G401 (cell line): Measurements from ENCODE around the gene PRSS38. TPM values are rescaled to one million over a fixed set of nuclear protein-coding genes. Genes with fewer than 3 reads are reported as not detected.

Experiments
- DNase-seq: peaks from one replicate; pipeline ENCODE4 v3.0.0-alpha.2; 2015; ENCODE audit warnings: low spot score
- in situ Hi-C: cut with HindIII; loops from 2 replicates; pipeline ENCODE4 v1.10.0; 2016; ENCODE audit warnings: low sequenced_read_pairs, mixed read lengths
- total RNA-seq: library from RNA; depleted of rRNA; stranded (reverse); fragments of >200 nt; shearing (Covaris generic); gene quantifications from 2 replicates; pipeline ENCODE4 v1.2.3, GENCODE V29; 2014

PRSS38 gene
- total RNA-seq, 1 experiment from 2014 or later = not detected

DNA sequence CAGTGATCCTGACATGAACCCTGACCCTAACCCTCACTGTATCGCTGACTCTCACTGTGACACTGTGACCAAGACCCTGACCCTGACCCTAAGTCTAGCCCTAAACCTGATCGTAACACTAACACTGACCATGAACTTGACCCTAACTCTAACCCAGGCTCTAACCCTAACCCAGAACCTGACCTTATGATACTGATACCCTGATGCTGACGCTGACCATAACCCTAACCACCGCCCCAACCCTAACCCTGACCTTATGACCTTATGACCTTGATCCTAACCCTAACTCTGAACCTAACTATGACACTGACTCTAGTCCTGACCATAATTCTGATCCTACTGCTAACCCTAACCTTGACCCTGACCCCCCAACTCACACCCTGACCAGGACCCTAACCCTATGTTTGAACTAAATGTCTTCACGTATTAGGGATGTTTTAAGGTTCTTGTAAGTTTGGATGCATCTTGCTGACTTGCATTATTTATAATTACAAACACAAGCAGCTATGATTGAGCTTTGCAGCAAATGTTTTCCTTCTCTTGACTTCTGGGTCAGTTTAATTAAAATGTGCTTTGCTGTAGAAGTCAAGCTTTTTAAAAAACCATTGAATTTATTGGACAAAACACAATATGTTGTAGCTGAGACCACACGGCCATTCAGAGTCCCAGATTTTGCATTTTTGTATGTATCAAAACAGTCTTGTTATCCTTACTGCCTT, 23.9 kb upstream of the PRSS38 start:
- in situ Hi-C loops = no loop called here
- DNase-seq = no peak

DNA sequence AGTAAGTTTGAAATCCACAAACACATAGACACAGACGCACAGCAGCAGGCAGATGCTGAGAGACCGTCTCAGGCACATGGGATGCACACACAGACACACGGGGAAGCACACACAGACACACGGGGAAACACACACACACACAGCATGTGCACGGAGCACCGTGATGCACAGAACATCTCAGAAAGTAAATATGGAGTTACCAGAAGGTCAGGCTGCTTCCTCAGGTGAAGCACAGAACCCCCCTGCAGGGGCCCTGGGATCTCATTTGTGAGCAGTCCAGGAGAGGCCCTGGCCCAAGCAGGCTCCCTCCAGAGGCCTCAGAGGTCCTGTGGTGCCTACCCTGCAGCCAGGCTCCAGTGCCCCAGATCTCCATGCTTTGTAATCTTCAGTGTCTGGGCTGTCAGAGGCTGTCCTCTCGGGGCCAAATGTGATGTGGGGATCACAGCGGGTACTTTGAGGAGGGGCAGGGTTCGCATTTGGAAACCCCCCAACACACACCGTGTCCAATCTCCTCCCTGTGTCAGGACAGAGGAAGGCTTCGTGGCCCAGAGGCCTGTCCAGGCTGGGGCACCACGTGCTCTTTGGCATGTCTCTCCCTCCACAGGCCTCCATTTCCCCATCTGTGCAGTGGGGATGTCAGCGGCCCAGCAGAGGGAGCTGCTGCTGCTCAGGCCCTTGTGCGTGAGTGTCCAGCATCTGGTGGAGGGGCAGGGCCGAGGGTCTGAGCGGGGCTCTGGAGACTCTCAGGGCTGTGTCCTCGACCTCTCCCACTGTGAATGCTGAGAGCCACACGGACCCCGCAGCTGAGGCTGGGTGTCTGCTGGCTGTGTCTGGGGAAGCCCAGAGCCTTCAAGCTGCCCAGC, 23.0 kb upstream of the PRSS38 start:
- in situ Hi-C loops = no loop called here

DNA sequence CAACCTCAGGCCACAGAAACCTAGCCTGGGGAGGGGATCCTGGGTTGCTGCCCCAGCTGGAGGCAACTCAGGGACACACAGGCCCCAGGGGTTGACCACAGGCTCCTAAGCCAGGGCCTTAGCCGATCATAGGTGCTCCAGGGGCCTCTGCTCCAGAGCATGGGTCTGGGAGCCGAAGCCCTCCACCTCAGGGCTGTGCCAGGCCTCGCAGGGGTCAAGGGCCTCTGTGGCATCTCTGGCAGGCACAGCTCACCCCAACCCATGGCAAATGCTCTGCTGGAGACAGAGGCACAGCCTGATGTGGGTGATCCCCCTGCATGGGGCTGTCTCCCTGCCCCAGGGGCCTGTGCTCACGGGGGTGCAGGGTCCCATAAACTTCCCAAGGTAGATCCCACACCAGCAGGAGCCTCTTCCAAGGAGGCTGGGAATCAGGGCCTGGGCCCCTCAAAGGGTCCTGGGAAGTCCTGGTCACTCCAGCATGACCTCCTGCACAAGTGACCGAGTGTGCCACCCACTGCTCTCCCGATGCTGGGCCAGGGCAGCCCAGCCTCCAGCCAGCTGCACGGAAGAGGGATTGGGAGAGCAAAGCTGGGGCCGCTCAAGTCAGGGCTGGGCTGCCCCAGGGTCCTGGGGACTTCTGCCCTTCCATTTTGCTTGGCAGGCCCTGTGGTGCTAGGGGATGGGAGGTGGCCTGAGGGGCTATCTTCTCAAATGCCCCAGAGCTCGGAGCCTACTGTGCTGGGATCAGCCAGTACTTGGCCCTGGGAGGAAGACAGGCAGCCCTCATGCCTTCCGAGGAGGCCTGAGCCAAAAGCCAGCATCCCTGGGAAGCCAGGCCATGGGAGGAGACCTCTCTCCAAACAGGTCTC, 22.2 kb upstream of the PRSS38 start:
- in situ Hi-C loops = no loop called here
- no peak for DNase-seq

More for the DNA sequence above, 23.0 kb upstream of the PRSS38 start:
- no peak for DNase-seq

DNA sequence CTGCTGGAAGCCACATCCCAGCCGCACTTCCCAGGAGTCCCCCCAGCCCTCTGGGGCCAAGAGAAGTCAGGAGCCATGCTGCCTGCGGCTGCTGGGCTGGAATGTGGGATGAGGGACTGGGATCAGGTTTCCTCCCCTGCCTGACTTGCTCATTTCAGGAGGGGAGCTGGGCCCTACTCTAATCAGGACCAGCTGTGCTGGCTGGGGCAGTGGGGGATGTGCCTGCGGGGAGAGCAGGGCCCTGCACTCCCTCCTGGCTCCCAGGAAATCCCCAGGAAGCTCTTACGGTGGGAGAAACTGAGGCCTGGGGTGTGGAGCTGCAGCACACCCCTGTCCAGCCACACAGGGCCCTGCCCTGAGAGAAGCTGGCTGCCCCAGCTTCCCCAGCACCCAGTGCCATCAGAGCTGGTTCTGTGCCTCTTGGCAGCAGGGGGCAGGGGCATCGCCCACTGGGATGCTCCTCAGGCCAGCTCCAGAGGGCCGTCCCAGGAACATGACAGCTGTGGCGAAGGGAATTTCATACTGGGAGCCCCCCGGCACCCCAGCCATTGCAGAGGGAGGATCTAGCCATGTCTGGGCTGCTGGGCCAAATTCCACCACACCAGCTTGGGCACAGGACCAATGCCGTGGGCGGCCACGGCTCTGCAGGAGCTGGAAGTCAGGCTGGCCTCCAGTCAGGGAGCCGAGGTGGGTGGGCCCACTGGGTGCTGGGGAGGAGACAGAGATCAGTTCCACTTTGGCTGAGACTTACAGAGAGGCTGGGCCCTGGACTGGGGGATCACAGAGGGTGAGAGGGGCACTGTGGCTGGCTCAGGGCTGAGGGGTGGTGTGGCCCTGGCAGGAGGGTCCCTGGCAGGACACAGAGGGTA, 21.3 kb upstream of the PRSS38 start:
- no peak for DNase-seq
- in situ Hi-C loops = no loop called here

DNA sequence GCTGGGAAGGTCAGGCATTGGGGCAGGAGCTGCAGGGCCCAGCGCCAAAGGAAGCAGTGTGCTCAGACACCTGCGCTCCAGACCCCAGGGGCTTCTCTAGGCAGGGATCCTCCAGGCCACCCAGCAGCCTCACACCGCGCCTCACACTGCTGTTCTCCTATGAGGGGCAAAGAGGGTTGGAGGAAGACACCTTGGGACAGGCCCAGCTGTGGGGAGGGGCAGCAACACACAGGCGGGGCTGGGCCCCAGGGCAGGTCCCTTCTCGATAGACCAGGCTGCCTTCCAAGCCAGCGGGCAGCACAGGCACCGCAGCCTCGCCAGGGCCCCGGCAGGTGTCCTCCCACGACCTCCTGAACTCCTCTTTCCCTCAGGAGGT, 20.7 kb upstream of the PRSS38 start:
- in situ Hi-C loops = no loop called here
- DNase-seq = no peak

DNA sequence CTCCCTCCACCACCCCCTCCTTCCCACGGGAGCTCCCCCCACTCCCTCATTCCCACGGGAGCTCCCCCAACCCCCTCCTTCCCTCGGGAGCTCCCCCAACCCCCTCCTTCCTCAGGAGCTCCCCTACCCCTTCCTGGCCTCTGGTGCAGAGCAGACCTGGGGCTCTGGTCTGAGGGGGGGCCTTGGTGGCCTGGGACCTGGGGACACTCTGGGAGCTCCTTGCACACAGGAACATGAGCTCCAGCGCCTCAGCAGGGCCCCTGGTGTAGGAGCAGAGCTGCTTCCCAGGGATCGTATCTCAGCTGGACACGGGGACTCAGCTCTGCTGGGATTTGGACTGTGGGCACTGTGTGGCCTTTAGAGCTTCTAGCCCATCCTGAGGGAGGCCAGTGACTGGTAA, 19.7 kb upstream of the PRSS38 start:
- no peak for DNase-seq
- in situ Hi-C loops = no loop called here

DNA sequence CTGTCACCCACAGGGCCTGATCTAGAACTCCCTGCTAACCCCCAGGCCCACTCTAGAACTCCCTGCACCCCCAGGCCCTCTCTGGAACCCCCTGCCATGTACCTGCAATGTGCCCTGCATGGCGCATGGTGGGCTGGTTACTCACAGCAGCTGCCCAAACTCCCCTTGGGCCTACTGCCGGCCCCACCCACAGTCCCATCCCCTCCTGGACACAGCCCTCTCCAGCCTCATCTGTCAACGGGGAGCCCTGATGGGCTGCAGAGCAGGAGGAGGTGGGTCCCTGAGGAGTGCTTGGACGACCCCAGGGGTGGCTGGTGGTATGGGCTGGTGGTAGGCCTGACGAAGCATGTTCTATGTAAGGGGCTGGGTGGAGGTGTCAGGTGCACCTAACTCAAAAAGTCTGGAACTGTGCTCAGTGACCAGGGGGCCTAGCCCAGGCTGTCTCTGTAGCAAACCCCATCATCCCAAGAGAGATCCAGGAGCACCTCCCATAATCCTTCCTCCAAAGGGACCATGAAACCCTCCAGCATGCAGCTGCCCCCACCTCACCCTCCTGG, 19.0 kb upstream of the PRSS38 start:
- in situ Hi-C loops = no loop called here
- no peak for DNase-seq

DNA sequence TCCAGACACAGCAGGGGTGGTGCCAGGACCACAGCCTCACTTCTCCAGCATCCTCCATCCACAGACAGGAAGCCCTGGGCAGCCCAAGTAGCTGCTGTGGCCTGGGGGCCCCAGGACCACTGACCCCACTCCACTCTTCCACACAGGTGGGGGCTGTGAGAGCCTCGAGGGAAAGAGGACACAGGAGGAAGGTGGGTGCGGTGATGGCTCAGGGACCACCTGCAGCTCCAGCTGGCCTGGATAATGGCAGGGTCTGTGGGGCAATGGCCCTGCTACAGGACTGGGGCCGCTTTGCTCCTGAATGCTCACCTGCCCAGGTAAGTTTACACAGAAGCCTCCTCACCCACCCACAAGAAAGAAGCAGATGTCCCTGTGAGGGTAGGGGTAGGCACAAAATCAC, 18.3 kb upstream of the PRSS38 start:
- no peak for DNase-seq

DNA sequence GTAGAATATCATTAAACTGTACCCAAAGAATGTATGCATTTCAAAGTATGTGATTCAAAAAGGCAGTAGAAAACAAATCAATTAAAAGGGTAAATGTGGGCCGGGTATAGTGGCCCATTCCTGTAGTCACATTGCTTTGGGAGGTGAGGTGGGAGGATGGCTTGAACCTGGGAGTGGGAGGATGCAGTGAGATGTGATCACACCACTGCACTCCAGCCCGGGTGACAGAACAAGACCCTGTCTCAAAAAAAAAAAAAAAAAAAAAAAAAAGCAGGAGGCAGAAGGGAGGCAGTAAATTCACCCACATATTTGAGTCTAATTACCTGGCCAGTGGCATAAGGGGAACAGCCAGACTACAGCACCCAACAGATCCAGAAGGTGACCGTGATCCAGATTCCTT, 17.9 kb upstream of the PRSS38 start:
- DNase-seq = no peak
- in situ Hi-C loops = no loop called here

More for the DNA sequence above, 18.3 kb upstream of the PRSS38 start:
- in situ Hi-C loops = no loop called here

DNA sequence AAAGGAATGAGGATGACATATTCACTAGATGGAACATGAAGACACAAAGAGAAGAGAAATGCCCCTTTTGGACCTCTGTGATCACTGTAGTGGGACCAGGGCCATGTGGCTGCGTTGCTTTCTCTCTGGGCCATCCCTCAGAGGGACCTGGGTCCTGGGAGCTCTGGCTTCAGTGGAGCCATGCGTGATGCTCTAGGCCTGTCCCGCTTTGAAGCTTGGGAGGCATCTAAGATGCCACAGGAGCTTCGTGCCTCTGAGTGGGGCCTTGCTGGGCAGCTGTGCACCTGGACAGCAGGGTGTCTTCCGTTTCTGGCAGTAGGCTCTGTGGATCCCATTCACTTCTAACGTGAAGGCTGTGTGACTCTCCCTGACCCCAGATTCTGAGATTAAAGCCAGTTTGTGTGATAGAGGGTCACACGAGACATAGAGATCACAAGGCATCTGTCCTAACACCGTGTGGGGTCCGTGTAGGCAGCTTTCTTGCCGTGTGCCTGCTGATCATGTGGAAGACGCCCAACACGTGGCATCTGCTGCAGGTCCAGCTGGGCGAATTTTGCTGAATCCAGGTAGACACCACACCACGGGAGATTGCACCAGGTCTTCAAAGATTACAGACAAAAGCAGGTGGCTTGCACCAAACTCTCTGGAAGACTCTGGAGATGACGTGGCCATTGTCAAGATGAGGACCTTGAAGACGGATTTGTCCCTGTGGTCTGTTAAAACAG, 17.2 kb upstream of the PRSS38 start:
- DNase-seq = no peak
- in situ Hi-C loops = no loop called here

DNA sequence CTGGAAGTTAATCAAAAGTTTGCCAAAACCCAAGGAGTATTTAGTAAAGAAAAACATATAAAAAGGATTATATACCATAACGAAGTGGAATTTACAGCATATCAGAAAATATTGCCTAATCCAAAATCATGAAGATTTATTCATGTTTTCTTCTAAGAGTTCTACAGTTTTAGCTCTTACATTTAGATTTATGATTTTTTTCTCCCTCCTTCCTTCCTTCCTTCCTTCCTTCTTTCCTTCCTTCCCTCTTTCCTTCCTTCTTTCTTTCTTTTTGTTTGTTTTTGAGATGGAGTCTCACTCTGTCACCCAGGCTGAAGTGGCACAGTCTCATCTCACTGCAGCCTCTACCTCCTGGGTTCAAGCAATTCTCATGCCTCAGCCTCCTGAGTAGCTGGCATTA, 15.7 kb upstream of the PRSS38 start:
- in situ Hi-C loops = no loop called here
- no peak for DNase-seq

DNA sequence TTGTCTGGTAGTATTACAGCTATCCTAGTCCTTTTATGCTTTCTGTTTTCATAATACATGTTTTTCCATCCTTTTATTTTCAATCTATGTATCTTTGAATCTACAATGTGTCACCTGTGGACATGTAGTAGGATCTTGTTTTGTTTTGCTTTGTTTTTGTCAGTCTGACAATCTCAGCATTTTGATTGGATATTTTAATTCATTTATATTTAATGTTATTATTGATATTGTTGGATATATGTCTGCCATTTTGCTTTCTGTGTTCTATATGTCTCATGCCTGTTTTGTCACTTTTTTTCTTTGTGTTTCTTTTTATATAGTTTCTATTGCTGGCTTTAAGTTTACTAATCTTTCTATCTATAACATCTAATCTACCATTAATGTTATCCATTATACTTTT, 11.5 kb upstream of the PRSS38 start:
- no peak for DNase-seq
- in situ Hi-C loops = no loop called here

DNA sequence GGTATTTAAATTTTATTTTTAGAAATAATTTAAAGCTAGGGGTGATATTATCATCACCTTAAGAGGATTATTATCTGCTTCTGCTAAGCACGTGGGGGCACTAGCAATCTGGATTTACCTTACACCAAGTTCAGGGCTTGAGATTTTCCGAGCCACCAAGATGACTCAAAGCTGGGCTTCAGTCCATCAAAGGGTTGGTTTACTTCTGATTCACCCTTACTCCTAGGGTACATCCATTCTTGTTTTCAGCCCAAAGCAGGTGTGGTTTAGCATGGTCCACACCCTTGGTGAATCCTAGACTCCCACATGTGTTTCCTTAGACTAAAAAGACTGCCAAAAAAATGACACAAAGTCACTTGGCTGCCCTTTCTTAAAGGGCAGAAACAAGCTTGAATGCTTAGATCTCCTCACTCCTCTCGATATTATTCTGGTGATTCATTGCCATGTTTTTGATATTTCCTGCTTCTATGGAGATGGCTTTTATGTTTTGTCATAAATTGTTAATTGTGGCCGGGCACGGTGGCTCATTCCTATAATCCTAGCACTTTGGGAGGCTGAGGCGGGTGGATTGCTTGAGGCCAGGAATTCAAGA, 9.8 kb upstream of the PRSS38 start:
- DNase-seq = no peak

DNA sequence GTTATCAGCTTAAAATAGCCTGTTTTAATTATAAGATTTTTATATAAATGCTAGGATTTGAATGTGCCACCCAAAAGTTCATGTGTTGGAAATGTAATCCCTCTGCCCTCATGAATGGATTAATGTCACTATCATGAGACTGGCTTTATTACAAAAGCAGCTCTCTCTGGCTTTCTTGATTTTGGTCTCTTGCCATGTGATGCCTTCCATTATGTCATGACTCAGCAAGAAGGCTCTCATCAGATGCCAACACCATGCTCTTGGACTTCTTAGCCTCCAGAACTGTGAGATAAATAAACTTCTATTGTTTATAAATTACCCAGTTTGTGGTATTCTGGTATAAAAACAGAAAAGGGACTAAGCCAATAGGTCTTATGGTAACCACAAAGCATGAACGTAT, 6.9 kb upstream of the PRSS38 start:
- in situ Hi-C loops = no loop called here
- DNase-seq = no peak

More for the DNA sequence above, 9.8 kb upstream of the PRSS38 start:
- in situ Hi-C loops = no loop called here

DNA sequence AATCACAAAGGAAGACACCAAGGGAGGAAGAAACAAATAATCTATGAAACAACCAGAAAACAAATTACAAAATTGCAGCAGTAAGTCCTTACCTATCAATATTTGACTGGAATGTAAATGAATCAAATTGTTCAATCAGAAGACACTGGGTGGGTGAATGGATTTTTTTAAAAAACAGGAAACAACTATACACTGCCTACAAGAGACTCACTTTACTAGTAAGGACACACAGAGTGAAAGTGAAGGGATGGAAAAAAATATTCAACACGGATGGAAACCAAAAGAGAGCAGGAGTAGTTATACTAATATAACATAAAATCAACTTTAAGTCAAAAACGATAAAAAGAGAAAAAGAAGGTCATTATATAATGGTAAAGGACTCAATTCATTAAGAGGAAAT, 6.4 kb upstream of the PRSS38 start:
- in situ Hi-C loops = no loop called here
- no peak for DNase-seq

DNA sequence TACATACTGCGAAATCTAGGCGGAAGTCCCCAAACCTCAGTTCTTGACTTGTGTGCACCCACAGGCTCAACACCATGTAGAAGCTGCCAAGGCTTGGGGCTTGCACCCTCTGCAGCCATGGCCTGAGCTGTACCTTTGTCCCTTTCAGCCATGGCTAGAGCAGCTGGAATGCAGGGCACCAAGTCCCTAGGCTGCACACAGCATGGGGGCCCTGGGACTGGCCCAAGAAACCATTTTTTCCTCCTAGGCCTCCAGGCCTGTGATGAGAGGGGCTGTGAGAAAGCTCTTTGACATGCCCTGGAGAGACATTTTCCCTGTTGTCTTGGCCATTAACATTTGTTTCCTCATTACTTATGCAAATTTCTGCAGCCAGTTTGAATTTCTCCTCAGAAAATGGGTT, 1.5 kb upstream of the PRSS38 start:
- DNase-seq = no peak
- in situ Hi-C loops = no loop called here

DNA sequence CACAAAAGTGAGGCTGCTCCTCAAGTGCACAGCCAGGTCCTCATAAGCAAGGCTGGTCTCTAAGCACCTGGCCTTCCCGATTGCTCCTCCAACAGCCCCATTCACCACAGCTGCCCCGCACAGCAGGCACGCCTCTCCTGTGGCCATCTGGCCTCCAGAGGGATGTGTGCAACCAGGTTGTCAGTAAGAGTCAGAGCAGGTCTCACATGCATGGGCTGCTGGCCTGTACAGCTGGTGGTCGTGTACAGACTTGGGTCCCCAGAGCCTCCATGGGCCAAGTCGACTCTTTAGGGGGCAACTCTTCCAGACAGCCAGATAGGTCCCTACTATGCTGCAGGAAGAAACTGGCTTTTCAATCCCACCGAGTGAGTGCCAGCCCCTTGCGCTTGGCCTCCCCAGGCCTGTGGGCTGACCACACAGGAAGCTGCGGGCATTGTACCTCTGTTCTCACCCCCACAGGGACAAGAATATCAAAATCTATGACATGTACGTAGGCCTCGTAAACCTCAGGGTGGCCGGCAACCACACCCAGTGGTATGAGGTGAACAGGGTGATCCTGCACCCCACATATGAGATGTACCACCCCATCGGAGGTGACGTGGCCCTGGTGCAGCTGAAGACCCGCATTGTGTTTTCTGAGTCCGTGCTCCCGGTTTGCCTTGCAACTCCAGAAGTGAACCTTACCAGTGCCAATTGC, 1.4 kb downstream of the PRSS38 start:
- DNase-seq = no peak
- in situ Hi-C loops = no loop called here
